HepG2 (cell line): ENCODE results near the gene FLYWCH1. TPM values are rescaled to one million over a fixed set of nuclear protein-coding genes. Genes with fewer than 3 reads are reported as not detected.

Experiments used
- ATF7 ChIP-seq, 2 experiments: fragments of 450-650 bp in 1 of 2; sonication (generic) in 1 of 2; formaldehyde crosslinking in 1 of 2; IDR thresholded peaks; 2 replicates each; pipeline versions ENCODE4 v1.4.0 to v1.6.1; 2016 to 2020; ENCODE audit warnings: antibody characterized with exemption in 1 of 2, mild to moderate bottlenecking in 1 of 2, missing genetic modification reagents in 1 of 2
- HNRNPH1 ChIP-seq: fragments of 200-400 bp; formaldehyde crosslinking; optimal IDR thresholded peaks from 2 replicates; pipeline ENCODE3; 2017; ENCODE audit warnings: mild to moderate bottlenecking, low read depth, low read length
- KLF15 ChIP-seq: sonication (generic); formaldehyde crosslinking; IDR thresholded peaks from 2 replicates; pipeline ENCODE4 v1.8.1; 2023; ENCODE audit warnings: borderline replicate concordance, mild to moderate bottlenecking, inconsistent platforms, missing genetic modification reagents, mixed read lengths
- PHF21A ChIP-seq: sonication (generic); formaldehyde crosslinking; IDR thresholded peaks from 2 replicates; pipeline ENCODE4 v1.5.0; 2020; ENCODE audit warnings: mild to moderate bottlenecking, missing genetic modification reagents
- PHF8 ChIP-seq: sonication (generic); formaldehyde crosslinking; IDR thresholded peaks from 2 replicates; pipeline ENCODE4 v1.5.0; 2020; ENCODE audit warnings: missing genetic modification reagents
- PITX1 ChIP-seq: sonication (generic); formaldehyde crosslinking; IDR thresholded peaks from 2 replicates; pipeline ENCODE4 v1.5.1; 2020; ENCODE audit warnings: mild to moderate bottlenecking, missing genetic modification reagents
- PRPF4 ChIP-seq: fragments of 200-400 bp; formaldehyde crosslinking; IDR thresholded peaks from 2 replicates; pipeline ENCODE4 v1.6.1; 2016; ENCODE audit warnings: low read length, low read depth; ENCODE audit not compliant: poor library complexity, severe bottlenecking
- SP5 ChIP-seq: IDR thresholded peaks from 2 replicates; pipeline ENCODE4 v1.6.1; 2016; ENCODE audit warnings: low read depth, borderline replicate concordance
- TCF7 ChIP-seq: sonication (generic); IDR thresholded peaks from 2 replicates; pipeline ENCODE4 v1.6.1; 2016; ENCODE audit warnings: antibody characterized with exemption, low read depth
- ZNF431 ChIP-seq: sonication (generic); formaldehyde crosslinking; IDR thresholded peaks from 2 replicates; pipeline ENCODE4 v1.9.0; 2022; ENCODE audit warnings: missing genetic modification reagents, low read depth, mild to moderate bottlenecking, borderline replicate concordance
- ZNF614 ChIP-seq: IDR thresholded peaks from 2 replicates; pipeline ENCODE4 v1.6.1; 2018; ENCODE audit warnings: missing biosample characterization, missing genetic modification reagents, inconsistent platforms, borderline replicate concordance
- polyA plus RNA-seq, 8 experiments: library from polyadenylated mRNA; depleted of rRNA in 3 of 8; stranded (reverse) in 7 of 8; unstranded in 1 of 8; fragments of >200 nt; fragmentation: Illumina TruSeq in 4 of 8; extraction: Trizol in 4 of 8; gene quantifications; 2 replicates each; pipeline versions ENCODE4 v1.2.1 to v1.2.3, GENCODE V29; 2011 to 2016; ENCODE audit warnings: low read depth in 4 of 8, missing spikeins in 1 of 8, mixed read lengths in 1 of 8; ENCODE audit not compliant: insufficient read depth in 1 of 8
- total RNA-seq, 5 experiments: library from RNA; depleted of rRNA; stranded (reverse); fragments of >200 nt; fragmentation: Illumina TruSeq; extraction: Trizol; gene quantifications; 2 replicates each; pipeline ENCODE4 v1.2.3, GENCODE V29; 2016; ENCODE audit warnings: low read depth in 1 of 5
- TF ChIP-seq, protein P1 (sequence below), 2 experiments: sonication (generic) in 1 of 2; formaldehyde crosslinking in 1 of 2; IDR thresholded peaks; 2 replicates each; pipeline versions ENCODE4 v1.6.1 to v1.9.0; 2014 to 2022; ENCODE audit warnings: antibody characterized with exemption in 1 of 2, borderline replicate concordance in 1 of 2, inconsistent platforms in 1 of 2, low read depth in 1 of 2, missing genetic modification reagents in 1 of 2
- TF ChIP-seq, protein P2 (sequence below): sonication (generic); formaldehyde crosslinking; IDR thresholded peaks from 2 replicates; pipeline ENCODE4 v1.4.0; 2020; ENCODE audit warnings: missing genetic modification reagents
- TF ChIP-seq, protein P3 (sequence below): sonication (generic); formaldehyde crosslinking; conservative IDR thresholded peaks from 2 replicates; pipeline ENCODE4 v1.4.0; 2020; ENCODE audit warnings: missing genetic modification reagents
- TF ChIP-seq, protein P4 (sequence below): sonication (generic); formaldehyde crosslinking; IDR thresholded peaks from 2 replicates; pipeline ENCODE4 v1.8.0; 2022; ENCODE audit warnings: mild to moderate bottlenecking, missing genetic modification reagents; ENCODE audit not compliant: insufficient replicate concordance
- TF ChIP-seq, protein P5 (sequence below): sonication (generic); formaldehyde crosslinking; conservative IDR thresholded peaks from 2 replicates; pipeline ENCODE4 v1.8.1; 2023; ENCODE audit warnings: missing genetic modification reagents

Gene FLYWCH1
- total and polyA plus RNA-seq, 2 of the 13 experiments (the other 11 are each of a cell fraction or from before 2014, with no cell fraction given): 7.3 to 12.4 TPM

DNA sequence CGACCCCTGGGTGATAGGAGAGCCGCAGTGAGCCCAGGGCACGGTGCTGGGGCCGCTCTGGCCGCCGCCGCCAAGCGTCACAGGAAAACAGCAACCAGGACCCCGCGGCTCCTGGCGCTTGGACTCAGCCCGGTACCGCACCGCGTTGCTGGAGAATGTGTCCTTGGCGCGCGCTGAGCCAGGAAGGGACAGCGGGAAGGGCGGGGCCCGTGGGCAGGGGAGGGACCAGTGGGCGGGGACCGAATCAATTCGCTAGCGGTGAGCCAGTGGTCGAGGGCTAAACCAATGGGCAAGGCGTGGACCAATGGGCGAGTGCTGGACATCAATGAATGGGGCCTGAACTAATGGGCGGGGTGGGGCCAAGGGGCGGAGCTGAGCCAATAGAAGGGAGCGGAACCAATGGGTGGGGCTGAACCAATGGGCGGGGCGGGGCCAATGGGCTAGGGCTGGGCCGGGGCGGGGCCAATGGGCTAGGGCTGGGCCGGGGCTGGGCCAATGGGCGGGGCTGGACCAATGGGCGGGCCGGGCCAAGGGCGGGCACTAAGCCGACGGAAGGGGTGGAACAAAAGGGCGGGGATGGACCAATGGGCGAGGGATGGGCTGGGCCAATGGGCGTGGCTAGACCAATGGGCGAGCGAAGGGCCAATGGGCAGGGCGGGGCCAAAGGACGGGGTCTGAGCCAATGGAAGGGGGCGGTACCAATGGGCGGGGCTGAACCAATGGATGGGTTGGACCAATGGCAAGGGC, 6.3 kb upstream of the FLYWCH1 start (continued):
- TF ChIP-seq ZNF614 (CRISPR knock-in tag) (peak; percentile 60; the same call in 1 of the 2 replicates), PRPF4 (no peak), PHF8 (CRISPR knock-in tag) (peak; percentile 78), ATF7 (IDR thresholded peaks at IDR 0.05) (no peak), ATF7 (CRISPR knock-in tag; IDR thresholded peaks at IDR 0.05) (no peak; the same call in 1 of the 2 replicates), HNRNPH1 (no peak), PHF21A (CRISPR knock-in tag) (no peak), SP5 (CRISPR knock-in tag) (peak; percentile 32; the same call in 1 of the 2 replicates), KLF15 (CRISPR knock-in tag) (0 out of 2 replicates have a peak, but pooled peaks have one; percentile 41), TCF7 (no peak), ZNF431 (peak; percentile 60; the same call in 1 of the 2 replicates), PITX1 (peak; percentile 63; the same call in 1 of the 2 replicates)
- TF ChIP-seq, protein P1, sequence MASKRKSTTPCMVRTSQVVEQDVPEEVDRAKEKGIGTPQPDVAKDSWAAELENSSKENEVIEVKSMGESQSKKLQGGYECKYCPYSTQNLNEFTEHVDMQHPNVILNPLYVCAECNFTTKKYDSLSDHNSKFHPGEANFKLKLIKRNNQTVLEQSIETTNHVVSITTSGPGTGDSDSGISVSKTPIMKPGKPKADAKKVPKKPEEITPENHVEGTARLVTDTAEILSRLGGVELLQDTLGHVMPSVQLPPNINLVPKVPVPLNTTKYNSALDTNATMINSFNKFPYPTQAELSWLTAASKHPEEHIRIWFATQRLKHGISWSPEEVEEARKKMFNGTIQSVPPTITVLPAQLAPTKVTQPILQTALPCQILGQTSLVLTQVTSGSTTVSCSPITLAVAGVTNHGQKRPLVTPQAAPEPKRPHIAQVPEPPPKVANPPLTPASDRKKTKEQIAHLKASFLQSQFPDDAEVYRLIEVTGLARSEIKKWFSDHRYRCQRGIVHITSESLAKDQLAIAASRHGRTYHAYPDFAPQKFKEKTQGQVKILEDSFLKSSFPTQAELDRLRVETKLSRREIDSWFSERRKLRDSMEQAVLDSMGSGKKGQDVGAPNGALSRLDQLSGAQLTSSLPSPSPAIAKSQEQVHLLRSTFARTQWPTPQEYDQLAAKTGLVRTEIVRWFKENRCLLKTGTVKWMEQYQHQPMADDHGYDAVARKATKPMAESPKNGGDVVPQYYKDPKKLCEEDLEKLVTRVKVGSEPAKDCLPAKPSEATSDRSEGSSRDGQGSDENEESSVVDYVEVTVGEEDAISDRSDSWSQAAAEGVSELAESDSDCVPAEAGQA (IDR thresholded peaks at IDR 0.05; ENCODE audit: low read depth): no peak
- TF ChIP-seq, protein P1 (CRISPR knock-in tag; IDR thresholded peaks at IDR 0.05; ENCODE audit: borderline replicate concordance): 0 out of 2 replicates have a peak, but pooled peaks have one; percentile 62
- TF ChIP-seq, protein P2, sequence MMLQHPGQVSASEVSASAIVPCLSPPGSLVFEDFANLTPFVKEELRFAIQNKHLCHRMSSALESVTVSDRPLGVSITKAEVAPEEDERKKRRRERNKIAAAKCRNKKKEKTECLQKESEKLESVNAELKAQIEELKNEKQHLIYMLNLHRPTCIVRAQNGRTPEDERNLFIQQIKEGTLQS (CRISPR knock-in tag): peak; percentile 48
- TF ChIP-seq, protein P3, sequence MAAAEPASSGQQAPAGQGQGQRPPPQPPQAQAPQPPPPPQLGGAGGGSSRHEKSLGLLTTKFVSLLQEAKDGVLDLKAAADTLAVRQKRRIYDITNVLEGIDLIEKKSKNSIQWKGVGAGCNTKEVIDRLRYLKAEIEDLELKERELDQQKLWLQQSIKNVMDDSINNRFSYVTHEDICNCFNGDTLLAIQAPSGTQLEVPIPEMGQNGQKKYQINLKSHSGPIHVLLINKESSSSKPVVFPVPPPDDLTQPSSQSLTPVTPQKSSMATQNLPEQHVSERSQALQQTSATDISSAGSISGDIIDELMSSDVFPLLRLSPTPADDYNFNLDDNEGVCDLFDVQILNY (CRISPR knock-in tag): peak; percentile 74
- TF ChIP-seq, protein P4, sequence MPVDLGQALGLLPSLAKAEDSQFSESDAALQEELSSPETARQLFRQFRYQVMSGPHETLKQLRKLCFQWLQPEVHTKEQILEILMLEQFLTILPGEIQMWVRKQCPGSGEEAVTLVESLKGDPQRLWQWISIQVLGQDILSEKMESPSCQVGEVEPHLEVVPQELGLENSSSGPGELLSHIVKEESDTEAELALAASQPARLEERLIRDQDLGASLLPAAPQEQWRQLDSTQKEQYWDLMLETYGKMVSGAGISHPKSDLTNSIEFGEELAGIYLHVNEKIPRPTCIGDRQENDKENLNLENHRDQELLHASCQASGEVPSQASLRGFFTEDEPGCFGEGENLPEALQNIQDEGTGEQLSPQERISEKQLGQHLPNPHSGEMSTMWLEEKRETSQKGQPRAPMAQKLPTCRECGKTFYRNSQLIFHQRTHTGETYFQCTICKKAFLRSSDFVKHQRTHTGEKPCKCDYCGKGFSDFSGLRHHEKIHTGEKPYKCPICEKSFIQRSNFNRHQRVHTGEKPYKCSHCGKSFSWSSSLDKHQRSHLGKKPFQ (CRISPR knock-in tag): peak; percentile 52
- TF ChIP-seq, protein P5, sequence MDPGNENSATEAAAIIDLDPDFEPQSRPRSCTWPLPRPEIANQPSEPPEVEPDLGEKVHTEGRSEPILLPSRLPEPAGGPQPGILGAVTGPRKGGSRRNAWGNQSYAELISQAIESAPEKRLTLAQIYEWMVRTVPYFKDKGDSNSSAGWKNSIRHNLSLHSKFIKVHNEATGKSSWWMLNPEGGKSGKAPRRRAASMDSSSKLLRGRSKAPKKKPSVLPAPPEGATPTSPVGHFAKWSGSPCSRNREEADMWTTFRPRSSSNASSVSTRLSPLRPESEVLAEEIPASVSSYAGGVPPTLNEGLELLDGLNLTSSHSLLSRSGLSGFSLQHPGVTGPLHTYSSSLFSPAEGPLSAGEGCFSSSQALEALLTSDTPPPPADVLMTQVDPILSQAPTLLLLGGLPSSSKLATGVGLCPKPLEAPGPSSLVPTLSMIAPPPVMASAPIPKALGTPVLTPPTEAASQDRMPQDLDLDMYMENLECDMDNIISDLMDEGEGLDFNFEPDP: 0 out of 2 replicates have a peak, but pooled peaks have one; percentile 85
